A673 (cell line): ENCODE data around the gene TREM1.

Source experiments
- CTCF ChIP-seq: fragments of 300-800, 200-600 bp; sonication (generic); conservative IDR thresholded peaks from 2 replicates; pipeline ENCODE4 v1.5.1; 2017; ENCODE audit warnings: low read depth, mild to moderate bottlenecking, antibody characterized with exemption, low read length, moderate library complexity, mixed read lengths
- EZH2 ChIP-seq: fragments of 200-600 bp; sonication (generic); IDR thresholded peaks from 2 replicates; pipeline ENCODE4 v1.6.1; 2017; ENCODE audit warnings: borderline replicate concordance, low read depth, mild to moderate bottlenecking, mixed read lengths, antibody characterized with exemption, low read length; ENCODE audit not compliant: poor library complexity, severe bottlenecking

- TF ChIP-seq CTCF (no peak), EZH2 (no peak)
These were observed 58.4 kb downstream of the TREM1 start, which contains the start of gene TREML4 for GRCh38 chr6:41228096-41228495.
